Measurements from ENCODE around the gene STK16.

- TF ChIP-seq EP300 (IDR thresholded peaks at IDR 0.05) (no peak), CTCF (IDR thresholded peaks at IDR 0.05) (no peak)
These were observed 37.8 kb downstream of the STK16 start for GRCh38 chr2:219282943-219283581.

Measured in suprapubic skin (tissue), 3 donors.